Rectal smooth muscle tissue (tissue), 1 donor: Measurements from ENCODE around the gene PDHB.

Experiments used
- H3K27ac ChIP-seq: one replicate; pipeline ENCODE4 v1.7.0; 2013; ENCODE audit warnings: low read depth, low read length, inconsistent platforms
- H3K27me3 ChIP-seq: one replicate; pipeline ENCODE4 v1.7.0; 2013; ENCODE audit warnings: low read length; ENCODE audit not compliant: control insufficient read depth, insufficient read depth
- H3K36me3 ChIP-seq: one replicate; pipeline ENCODE4 v1.7.0; 2013; ENCODE audit warnings: low read length; ENCODE audit not compliant: control insufficient read depth, insufficient read depth
- H3K4me1 ChIP-seq: one replicate; pipeline ENCODE4 v1.7.0; 2013; ENCODE audit warnings: low read length; ENCODE audit not compliant: control insufficient read depth, insufficient read depth
- H3K4me3 ChIP-seq: one replicate; pipeline ENCODE4 v1.7.0; 2013; ENCODE audit warnings: low read length
- H3K9ac ChIP-seq: one replicate; pipeline ENCODE4 v1.7.0; 2013; ENCODE audit warnings: low read length

Gene PDHB

GRCh38 chr3:58411851-58412830, 21.5 kb downstream of the PDHB start:
- no peaks in the 10 kb centered on the region for H3K27me3 ChIP-seq
- peaks cover 28% of the 10 kb centered on the region for H3K36me3 ChIP-seq
- H3K4me1 ChIP-seq = no peaks in the 10 kb centered on the region
- no peak overlapping the region for H3K9ac ChIP-seq
- H3K4me3 ChIP-seq = no peak overlapping the region
- H3K27ac ChIP-seq = no peak overlapping the region

- H3K27ac ChIP-seq = no peak overlapping the region
- no peaks in the 10 kb centered on the region for H3K4me1 ChIP-seq
- peaks cover 28% of the 10 kb centered on the region for H3K36me3 ChIP-seq
- no peak overlapping the region for H3K4me3 ChIP-seq
- H3K27me3 ChIP-seq = no peaks in the 10 kb centered on the region
- no peak overlapping the region for H3K9ac ChIP-seq
Observed at GRCh38 chr3:58411036-58411435, 22.6 kb downstream of the PDHB start.

- no peak overlapping the region for H3K27ac ChIP-seq
Observed at GRCh38 chr3:58409663-58410062, 24.0 kb downstream of the PDHB start.

GRCh38 chr3:58408906-58409305, 24.7 kb downstream of the PDHB start:
- peaks cover 28% of the 10 kb centered on the region for H3K36me3 ChIP-seq

More at GRCh38 chr3:58409663-58410062, 24.0 kb downstream of the PDHB start:
- Histone ChIP-seq H3K9ac (no peak overlapping the region), H3K27me3 (no peaks in the 10 kb centered on the region), H3K36me3 (peaks cover 28% of the 10 kb centered on the region), H3K4me1 (no peaks in the 10 kb centered on the region), H3K4me3 (no peak overlapping the region)

GRCh38 chr3:58404396-58404795, 29.2 kb downstream of the PDHB start:
- H3K27ac ChIP-seq = no peak overlapping the region
- H3K4me3 ChIP-seq = no peak overlapping the region
- H3K9ac ChIP-seq = no peak overlapping the region
- H3K36me3 ChIP-seq = peaks cover 13% of the 10 kb centered on the region
- H3K27me3 ChIP-seq = no peaks in the 10 kb centered on the region
- H3K4me1 ChIP-seq = no peaks in the 10 kb centered on the region

More at GRCh38 chr3:58408906-58409305, 24.7 kb downstream of the PDHB start:
- Histone ChIP-seq H3K4me1 (no peaks in the 10 kb centered on the region), H3K9ac (no peak overlapping the region), H3K4me3 (no peak overlapping the region), H3K27ac (no peak overlapping the region), H3K27me3 (no peaks in the 10 kb centered on the region)

- Histone ChIP-seq H3K27ac (no peak overlapping the region), H3K4me1 (no peaks in the 10 kb centered on the region), H3K27me3 (no peaks in the 10 kb centered on the region), H3K4me3 (no peak overlapping the region), H3K9ac (no peak overlapping the region), H3K36me3 (peaks cover 9% of the 10 kb centered on the region)
Observed at GRCh38 chr3:58403513-58404109, 30.0 kb downstream of the PDHB start.

GRCh38 chr3:58398669-58399333, 34.8 kb downstream of the PDHB start:
- no peak overlapping the region for H3K9ac ChIP-seq
- no peaks in the 10 kb centered on the region for H3K27me3 ChIP-seq
- H3K4me1 ChIP-seq = peaks cover 4% of the 10 kb centered on the region
- peaks cover 27% of the 10 kb centered on the region for H3K36me3 ChIP-seq
- no peak overlapping the region for H3K4me3 ChIP-seq
- no peak overlapping the region for H3K27ac ChIP-seq

GRCh38 chr3:58394339-58394738, 39.3 kb downstream of the PDHB start:
- H3K9ac ChIP-seq = no peak overlapping the region
- H3K27me3 ChIP-seq = no peaks in the 10 kb centered on the region
- no peak overlapping the region for H3K4me3 ChIP-seq
- H3K36me3 ChIP-seq = peaks cover 18% of the 10 kb centered on the region
- peaks cover 14% of the 10 kb centered on the region for H3K4me1 ChIP-seq
- no peak overlapping the region for H3K27ac ChIP-seq

GRCh38 chr3:58392181-58392580, 41.5 kb downstream of the PDHB start:
- Histone ChIP-seq H3K4me3 (no peak overlapping the region), H3K4me1 (peaks cover 24% of the 10 kb centered on the region), H3K27ac (no peak overlapping the region), H3K27me3 (no peaks in the 10 kb centered on the region), H3K36me3 (peaks cover 9% of the 10 kb centered on the region), H3K9ac (no peak overlapping the region)

- Histone ChIP-seq H3K36me3 (peaks cover 5% of the 10 kb centered on the region), H3K27ac (peak overlapping the region; percentile 3), H3K27me3 (no peaks in the 10 kb centered on the region), H3K4me1 (peaks cover 24% of the 10 kb centered on the region), H3K4me3 (no peak overlapping the region), H3K9ac (no peak overlapping the region)
Observed at GRCh38 chr3:58391156-58391865, 42.3 kb downstream of the PDHB start.

GRCh38 chr3:58388550-58389091, 45.0 kb downstream of the PDHB start:
- Histone ChIP-seq H3K36me3 (no peaks in the 10 kb centered on the region), H3K27ac (peak overlapping the region; percentile 48), H3K4me3 (no peak overlapping the region), H3K27me3 (no peaks in the 10 kb centered on the region), H3K4me1 (peaks cover 20% of the 10 kb centered on the region), H3K9ac (no peak overlapping the region)
